ENCODE measurements around the gene SEMA3E.

GRCh38 chr7:83608716-83609115 lies 40.2 kb downstream of the SEMA3E start:
- TF ChIP-seq EZH2phosphoT487 (IDR thresholded peaks at IDR 0.05; ENCODE audit: insufficient read depth, low read depth) (no peak), EZH2 (IDR thresholded peaks at IDR 0.05; ENCODE audit: insufficient read depth, poor library complexity, severe bottlenecking) (no peak)
